HG02973 (cell line): ENCODE results near the gene CRYAA.
"Not testable (repeated sequence)": the region's sequence is repeated elsewhere in the genome, so short reads cannot be mapped to it uniquely, and the experiment has no call there.

Experiments used
- ATAC-seq: cut with Tn5 transposase; IDR thresholded peaks from one replicate; pipeline ENCODE4 v1.9.1; 2021; ENCODE audit warnings: moderate library complexity; ENCODE audit not compliant: unreplicated experiment

The CRYAA gene, protein sequence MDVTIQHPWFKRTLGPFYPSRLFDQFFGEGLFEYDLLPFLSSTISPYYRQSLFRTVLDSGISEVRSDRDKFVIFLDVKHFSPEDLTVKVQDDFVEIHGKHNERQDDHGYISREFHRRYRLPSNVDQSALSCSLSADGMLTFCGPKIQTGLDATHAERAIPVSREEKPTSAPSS

GRCh38 chr21:43168708-43169107 lies at the start of gene CRYAA:
Gene CRYAA, plus strand, starts transcription at chr21:43169008. Its CDS starts 92 bp downstream, at chr21:43169100.
- ATAC-seq, result not testable (repeated sequence)

DNA sequence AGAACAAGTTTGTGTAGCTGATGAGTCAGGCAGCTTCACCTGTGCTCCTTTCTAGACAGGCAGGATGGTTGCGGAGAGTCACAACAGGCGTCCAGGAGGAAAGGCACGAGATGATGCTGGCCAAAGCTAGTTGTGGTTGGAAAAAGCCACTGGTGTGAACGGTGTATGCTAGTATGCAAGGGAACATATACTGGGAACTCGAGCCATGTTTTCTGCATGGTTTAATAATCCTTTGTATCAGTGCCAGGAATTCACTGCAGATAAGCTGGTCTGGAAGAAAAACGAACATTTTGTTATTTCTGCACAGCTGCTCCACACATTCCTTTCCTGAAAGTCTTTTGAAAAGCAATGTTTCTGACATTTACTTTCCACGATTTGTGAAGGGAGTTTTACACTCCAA lies 38.7 kb upstream of the CRYAA start:
- ATAC-seq, result not testable (repeated sequence)

GRCh38 chr21:43134520-43134919 lies 34.3 kb upstream of the CRYAA start:
- not testable (repeated sequence) for ATAC-seq

GRCh38 chr21:43138944-43139343 lies 29.9 kb upstream of the CRYAA start:
- not testable (repeated sequence) for ATAC-seq

DNA sequence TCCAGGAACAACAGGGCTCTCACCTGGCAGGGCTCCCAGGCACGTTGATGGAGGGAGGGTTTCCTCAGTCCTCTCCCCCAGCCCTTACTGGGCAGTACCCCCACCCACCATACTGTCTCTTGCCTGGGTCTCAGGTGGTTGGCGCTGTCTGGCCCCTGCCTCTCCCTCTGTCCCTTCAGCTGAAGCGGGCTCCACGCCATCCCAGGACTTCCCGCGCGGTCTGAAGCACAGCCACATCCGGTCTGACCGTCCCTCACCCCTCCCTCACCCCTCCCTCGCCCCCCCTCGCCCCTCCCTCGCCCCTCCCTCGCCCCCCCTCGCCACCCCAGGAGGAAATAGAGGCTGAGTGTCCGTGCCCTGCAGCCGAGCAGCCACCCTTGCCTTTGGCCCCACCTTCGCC lies 27.4 kb upstream of the CRYAA start:
- ATAC-seq, result not testable (repeated sequence)

- ATAC-seq, result not testable (repeated sequence)
Measured at GRCh38 chr21:43146637-43147036, 22.2 kb upstream of the CRYAA start.

DNA sequence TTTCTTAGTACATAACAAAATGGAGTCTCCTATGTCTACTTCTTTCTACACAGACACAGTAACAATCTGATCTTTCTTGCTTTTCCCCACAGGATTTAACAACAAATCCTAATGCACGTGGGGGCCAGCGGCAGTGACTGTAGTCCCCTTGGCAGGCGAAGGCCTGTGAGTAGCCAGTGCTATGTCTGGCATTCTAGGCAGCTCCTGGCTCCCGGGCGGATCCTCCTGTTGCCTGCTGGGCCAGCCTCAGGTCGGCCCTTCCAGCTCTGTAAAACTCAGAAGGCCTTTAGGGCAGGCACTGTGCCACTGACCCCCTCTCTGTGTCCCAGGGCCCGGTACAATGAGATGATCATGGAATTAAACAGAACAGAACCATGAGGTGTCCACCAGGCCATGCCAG lies 20.8 kb upstream of the CRYAA start:
- not testable (repeated sequence) for ATAC-seq

- ATAC-seq, result not testable (repeated sequence)
Measured at GRCh38 chr21:43149344-43149743, 19.5 kb upstream of the CRYAA start.

GRCh38 chr21:43153601-43154000 lies 15.2 kb upstream of the CRYAA start:
- ATAC-seq, result not testable (repeated sequence)

DNA sequence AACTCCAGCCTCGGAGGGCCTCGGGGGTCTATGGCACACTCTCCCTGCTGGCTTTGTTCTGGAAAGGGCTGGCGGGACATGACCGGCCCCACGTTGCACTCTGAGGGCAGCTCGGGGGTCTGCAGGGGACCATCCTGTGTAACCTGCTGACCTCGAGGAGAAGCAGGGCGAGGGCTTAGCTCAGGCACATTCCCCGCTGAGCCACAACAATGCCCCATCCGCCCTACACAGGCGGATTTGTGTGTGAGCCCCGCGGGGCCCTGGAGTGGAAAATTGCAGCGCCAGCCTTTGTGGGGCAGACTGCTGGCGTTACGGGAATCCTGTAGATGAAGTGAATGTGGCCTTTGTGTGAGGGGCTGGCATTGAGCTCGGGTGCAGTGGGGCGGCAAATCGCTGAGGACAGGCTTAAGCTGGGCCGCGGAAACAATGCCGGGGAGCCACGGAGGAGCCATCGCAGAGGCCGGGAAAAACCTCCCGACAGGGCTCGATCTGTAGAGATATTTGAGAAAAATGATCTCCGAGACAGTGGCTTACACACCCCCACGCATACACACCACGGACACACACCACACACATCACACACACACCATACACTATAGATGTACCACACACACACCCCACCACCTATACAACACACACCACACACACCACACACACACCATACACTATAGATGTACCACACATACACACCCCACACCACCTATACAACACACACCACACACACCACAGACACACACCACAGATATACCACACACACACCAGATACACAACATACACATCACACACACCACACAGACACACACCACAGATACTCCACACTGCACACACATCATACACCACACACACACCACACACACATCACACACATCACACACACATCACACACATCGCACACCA lies 9.3 kb upstream of the CRYAA start:
- not testable (repeated sequence) for ATAC-seq

DNA sequence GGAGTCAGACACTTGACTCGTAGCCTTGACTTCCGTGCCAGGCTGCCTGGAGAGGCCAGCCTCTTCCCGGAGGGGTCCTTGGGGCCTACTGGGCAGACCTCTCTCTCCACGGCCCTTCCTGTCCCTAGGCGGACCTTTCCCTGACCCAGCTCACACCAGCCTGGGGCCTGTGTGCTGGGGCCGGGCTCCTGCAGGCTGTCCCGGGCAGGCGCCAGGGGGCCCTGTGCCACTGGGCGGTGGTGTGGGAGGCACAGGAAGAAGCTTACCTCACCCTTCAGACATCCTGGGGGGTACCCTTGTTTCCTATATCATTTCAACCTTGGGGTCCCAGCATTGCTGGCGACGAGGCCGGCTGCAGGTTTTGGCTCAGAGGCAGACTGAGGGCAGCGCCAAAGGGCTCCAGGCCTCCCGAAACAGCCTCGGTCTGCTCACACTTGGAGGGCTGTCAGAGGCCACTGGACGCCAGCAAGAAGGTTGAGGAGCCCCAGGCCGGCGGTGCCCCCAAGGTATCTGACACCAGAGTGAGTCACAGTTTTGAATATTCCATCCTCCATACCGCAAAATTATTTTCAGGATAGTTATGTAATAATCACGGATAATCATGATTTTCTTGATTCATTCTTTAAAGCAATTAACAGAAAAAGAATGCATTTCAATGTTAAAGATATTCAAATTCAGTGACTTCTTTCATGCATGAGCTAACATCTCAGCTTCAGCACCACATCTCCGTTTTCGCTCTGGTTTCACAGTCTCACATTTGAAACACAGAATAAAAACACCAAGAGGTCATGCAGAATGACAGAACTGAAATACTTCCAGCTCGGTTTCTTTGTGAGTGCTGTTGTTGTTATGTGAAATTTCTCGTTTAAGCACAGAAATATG lies 6.7 kb upstream of the CRYAA start:
- ATAC-seq, result not testable (repeated sequence)

DNA sequence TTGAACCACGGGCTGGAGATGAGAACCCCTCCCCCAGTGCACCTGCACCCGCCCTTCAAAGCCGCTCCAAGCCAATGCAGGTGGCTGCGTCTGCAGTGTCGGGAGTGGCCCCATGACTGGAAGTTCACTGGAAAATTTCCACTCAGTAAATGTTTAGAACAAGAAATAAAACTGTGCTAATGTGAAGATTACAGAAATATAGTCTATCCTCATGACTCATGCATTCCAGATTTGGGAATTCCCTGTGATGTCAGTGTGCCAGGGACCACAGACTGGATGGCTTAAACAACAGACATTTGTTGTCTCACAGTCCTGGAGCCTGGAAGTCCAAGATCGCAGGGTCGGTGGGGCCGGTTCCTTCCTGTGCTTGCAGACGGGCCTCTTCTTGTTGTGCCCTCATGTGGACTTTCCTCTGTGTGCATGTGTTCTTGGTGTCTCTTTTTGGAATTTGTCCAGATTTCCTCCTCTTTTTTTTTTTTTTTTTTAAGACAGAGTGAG lies 6.1 kb upstream of the CRYAA start:
- ATAC-seq, result not testable (repeated sequence)

GRCh38 chr21:43164823-43165222 lies 4.0 kb upstream of the CRYAA start:
- ATAC-seq, result not testable (repeated sequence)

GRCh38 chr21:43165734-43166133 lies 3.1 kb upstream of the CRYAA start:
- ATAC-seq, result not testable (repeated sequence)

GRCh38 chr21:43169230-43169886 lies 550 bp downstream of the CRYAA start:
- not testable (repeated sequence) for ATAC-seq

DNA sequence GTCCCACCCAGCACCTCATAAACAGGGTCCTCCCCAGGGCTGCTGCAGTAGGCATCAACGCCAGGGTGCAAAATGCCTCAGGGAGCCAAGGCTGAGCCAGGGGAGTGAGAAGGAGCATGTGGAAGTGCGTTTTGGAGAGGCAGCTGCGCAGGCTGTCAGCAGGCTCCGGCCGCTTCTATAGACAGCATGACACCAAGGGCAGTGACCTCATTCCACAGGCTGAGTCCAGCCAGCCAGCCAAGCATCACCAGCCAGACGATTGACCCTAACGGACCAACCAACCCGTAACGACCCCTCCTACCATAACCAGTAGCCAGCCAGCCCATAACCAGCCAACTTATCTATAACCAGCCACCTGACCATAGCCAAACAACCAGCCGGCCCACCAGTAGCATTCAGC lies 1.1 kb downstream of the CRYAA start:
- not testable (repeated sequence) for ATAC-seq

DNA sequence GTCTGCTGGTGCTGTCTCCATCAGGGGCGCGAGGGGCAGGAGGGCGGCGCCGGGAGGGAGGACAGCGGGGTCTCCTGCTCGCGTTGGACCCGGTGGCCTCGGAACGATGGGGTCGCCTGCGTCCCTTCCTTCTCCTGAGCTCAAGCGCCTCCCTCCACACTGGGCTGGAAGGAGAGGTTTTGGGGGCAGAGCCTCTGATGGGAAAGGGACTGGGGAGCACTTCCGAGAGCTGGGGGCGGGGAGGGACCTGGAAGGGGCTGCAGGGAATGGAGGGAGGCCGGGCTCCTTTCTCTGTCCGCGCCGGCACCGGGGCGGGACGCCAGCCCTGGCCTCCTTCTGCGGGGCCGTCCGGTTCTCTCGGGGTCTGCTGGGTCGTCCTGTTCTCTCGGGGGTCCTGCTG lies 4.0 kb downstream of the CRYAA start:
- not testable (repeated sequence) for ATAC-seq

GRCh38 chr21:43173438-43173837 lies 4.6 kb downstream of the CRYAA start:
- ATAC-seq, result not testable (repeated sequence)

DNA sequence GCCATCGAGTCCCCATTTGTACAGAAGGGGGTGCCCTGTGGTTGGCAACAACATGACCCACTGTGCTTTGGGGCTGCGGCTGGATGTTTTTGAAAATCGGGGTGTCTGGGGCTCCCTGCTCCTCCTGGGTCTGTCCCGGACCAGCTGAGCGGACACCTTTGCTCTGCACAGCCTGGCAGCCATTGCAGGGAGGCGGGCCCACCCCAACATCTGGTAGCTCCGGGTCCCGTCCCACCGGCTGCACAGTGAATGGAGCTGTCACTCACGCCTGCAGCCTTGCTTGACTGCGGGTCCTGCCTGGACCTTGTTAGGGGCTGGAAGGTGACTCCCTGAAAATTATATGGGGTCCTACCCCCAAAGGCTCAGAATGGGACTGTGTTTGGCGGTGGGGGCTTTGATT lies 5.1 kb downstream of the CRYAA start:
- ATAC-seq, result not testable (repeated sequence)

- not testable (repeated sequence) for ATAC-seq
Measured at GRCh38 chr21:43174998-43175397, 6.2 kb downstream of the CRYAA start.
